HG02642 (cell line): ENCODE measurements around the gene APC2.
"Not testable (repeated sequence)": the region's sequence is repeated elsewhere in the genome, so short reads cannot be mapped to it uniquely, and the experiment has no call there.

Source experiments
- ATAC-seq: cut with Tn5 transposase; IDR thresholded peaks from one replicate; pipeline ENCODE4 v1.9.1; 2021; ENCODE audit warnings: mild to moderate bottlenecking; ENCODE audit not compliant: unreplicated experiment, poor library complexity

Gene APC2

GRCh38 chr19:1412323-1412923, 37.5 kb upstream of the APC2 start:
- no peak for ATAC-seq

GRCh38 chr19:1412995-1413800, 36.7 kb upstream of the APC2 start:
- ATAC-seq, result no peak

DNA sequence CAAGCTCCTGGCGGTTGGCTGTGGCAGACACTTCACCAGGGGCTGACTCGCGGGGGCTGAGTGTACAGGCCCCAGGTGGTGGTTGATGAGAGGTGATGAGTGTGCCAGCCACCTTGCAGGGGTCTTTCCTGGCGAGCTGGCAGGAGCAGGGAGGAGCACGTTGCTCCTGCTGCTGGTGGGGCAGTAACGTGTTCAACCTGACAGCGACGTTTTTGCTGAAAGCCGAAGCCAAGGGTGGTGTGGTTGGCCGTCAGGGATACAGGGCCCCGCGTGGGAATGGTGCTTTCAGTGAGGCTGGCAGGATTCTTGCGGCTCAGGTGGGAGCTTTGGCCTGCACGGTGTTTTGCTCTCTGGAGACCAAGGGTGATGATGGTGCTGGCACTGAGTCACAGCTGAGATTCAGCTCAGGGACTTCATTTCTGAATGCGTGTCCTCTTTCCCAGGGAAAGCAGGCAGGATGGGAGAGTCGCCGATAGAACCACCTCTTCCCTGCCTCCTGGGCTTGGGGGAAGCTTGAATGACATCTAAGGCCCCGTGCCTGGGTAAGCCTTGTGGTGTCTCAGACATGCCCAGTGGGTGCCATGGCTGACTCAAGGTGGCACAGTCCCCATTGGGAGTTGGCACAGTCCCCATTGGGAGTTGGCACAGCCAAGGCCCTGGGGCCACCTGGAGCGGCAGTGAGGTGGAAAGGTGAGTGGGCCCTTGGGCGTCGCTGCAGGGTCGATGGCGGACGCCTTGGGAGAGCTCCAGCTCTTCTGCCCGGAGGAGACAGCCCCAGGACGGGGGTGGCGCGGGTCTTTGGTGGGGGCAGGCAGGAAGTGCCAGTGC, 33.7 kb upstream of the APC2 start:
- no peak for ATAC-seq

DNA sequence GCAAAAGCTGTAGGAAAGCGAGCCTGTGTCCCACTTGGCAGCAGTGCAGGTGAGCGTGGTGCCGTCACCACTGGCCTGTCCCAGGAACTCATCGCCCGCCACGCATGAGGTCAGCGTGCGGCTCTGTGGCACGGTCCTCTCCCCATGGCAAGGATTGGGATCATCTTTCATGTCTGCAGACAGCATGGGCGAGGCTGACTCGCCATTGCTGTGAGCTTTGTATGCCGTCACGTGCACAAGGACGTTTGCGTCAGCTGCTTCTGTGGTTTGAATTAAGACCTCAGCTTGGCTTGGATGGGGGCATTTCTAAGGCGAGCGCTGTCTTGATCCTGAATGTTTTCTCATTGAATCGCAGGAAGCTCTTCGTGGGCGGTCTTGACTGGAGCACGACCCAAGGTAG, 32.8 kb upstream of the APC2 start:
- ATAC-seq, result no peak

DNA sequence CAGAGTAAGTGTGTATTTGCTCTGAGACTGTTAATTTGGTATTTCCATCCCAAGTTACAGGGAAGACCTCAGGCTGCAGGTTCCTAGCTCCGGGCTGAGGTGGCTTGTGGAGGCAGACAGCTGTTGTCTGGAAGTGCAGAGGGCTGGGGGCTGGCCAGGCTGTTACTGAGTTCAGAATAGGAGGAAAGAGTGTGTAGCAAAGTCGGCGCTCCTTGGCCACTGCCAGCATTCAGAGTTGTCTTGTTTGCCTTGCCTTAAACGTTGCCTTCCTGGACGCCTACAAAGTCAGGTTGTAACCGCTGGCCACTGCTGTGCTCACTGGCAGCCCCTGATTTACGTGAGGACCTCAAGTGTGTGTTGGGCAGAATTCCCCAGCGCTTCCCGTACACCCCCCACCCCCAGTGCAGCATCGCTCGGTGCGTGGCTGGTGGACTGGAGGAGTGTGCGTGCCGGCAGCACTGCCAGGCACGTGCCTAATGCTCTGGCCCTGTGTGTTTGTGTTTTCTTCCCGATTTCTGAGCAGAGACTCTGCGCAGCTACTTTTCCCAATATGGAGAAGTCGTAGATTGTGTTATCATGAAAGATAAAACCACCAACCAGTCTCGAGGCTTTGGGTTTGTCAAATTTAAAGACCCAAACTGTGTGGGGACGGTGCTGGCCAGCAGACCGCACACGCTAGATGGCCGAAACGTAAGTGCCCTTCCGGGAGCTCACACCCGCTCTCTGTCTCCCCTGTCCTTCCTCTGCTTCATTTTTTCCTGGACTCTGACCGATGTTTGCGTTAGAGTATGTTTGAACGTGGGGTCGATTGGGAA, 32.0 kb upstream of the APC2 start:
- no peak for ATAC-seq

- ATAC-seq, result no peak
These were observed 31.5 kb upstream of the APC2 start for GRCh38 chr19:1418496-1418775.

DNA sequence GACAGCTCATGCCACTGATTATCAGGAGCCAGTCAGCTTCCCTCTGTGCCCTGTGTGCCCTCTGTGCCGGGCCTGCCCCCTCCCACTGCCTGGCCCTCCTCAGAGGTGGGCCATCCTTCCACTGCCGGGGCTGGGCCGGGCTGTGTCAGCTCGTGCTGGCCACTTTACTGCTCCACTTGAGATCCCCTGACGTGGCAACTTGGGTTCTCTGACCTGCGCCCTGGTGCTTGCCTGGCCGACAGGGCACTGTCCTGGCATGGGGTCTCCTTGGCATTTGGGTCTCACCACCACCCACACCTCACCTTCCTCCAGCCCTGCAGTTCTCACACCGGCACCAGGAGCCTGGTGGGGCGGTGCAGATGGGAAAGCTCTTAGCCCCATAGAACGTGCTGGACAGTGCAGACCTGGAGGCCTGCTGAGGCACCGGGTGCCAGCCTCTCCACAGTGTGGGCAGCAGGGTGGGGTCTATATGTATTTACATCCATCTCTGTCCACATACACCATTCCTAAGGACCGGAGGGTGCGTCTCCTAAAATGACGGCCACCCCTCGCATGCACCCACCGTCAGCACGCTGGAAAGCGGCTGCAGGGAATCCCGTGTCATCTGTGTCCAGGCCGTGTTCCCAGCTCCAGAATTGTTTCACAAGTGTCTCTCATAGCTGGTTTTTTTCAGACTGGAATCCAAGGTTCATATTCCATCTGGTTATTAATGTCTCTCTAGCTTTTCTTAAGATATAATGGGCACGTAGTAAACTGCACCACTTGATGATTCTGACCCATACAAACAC, 30.8 kb upstream of the APC2 start:
- ATAC-seq, result no peak

- not testable (repeated sequence) for ATAC-seq
These were observed 29.8 kb upstream of the APC2 start for GRCh38 chr19:1420085-1420484.

DNA sequence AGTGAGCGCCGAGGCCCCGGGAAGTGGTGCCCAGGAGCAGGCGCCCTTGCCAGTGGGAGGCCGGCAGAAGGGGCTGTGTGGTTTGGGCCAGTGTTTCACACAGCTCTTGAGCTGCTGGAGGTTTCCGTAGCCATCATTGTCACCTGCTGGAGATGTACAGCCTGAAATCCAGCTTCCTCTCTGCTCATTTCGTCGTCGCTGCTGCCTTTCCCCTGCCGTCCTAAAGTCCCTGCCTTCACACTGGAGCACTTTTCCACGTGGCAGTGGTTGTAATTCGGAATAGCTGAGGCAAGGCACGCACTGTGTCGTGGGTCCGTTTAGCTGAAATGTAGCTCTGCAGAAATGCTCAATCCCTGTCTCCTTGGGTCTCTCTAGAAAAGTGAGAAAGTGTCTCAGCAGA, 29.3 kb upstream of the APC2 start:
- ATAC-seq, result no peak

DNA sequence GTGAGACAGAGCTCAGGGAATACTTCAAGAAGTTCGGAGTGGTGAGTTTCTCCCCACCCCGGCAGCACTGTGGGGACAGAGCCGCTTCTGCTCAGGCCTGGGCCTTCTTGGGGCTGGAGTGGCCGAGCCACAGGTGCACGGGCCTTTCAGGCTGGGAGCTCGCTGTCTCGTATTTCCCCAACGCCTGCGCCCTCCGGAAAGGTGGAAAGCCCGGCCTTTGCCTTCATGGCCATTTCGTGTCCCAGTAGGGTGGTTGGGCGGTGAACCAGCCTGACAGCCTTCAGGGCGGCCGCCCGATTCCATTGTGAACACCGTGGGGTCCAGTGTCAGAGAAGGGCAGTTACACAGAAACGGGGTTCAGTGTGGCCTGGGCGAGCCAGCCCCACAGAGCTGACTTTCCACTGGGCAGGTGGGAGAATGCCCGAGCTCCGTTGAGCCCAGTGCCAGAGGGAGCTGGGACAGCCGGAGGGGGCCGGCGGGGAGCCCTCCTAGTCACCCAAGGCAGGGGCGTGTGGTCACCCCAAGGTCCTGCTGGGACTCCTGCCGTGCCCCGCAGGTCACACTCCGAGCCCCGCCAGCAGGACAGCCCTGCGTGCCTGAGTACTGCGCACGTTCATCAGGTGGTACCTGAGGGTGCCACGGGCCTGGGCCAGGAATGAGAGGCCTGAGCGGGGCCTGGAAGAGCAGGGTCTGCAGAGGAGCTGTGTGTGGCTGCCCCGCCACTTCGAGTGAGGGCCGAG, 28.5 kb upstream of the APC2 start:
- ATAC-seq, result no peak

DNA sequence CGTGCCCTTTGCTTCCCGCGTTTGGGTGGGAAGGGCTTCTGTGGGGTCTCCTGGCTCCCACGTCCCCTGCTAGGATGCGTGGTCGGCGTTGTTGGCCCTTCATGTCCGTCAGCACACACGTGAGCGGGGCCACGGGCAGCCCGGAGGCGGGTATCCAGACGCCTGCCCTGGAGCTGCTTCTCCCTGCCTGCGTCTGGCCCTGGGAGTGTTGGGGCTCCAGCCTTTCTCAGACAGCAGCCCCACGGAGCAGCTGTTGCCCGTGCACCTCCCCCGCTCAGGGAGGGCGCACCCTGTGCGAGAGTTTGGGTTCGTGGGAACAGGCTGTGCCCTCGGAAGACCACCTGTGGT, 28.0 kb upstream of the APC2 start:
- ATAC-seq, result no peak

DNA sequence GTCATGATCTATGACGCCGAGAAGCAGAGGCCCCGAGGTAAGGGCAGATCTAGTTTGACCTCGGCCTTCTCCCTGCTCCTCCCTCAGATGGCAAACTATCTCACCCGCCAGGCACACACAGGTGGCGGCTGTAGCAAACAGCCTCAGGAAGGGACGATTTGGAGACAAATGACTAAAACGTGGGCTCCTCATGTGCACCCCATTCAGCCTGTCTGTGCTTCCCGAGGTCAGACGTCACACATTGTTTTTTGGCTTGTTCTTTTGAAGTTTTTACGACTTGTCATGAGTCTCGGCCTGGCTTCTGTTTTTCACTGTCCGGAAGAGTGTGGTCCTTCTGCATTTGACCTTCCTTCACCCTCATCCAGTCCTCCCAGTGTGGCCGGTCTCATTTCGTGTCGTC, 27.6 kb upstream of the APC2 start:
- no peak for ATAC-seq

- ATAC-seq, result no peak
These were observed 27.0 kb upstream of the APC2 start for GRCh38 chr19:1422943-1423342.

- no peak for ATAC-seq
These were observed 26.3 kb upstream of the APC2 start for GRCh38 chr19:1423436-1424191.

- ATAC-seq, result no peak
These were observed 25.5 kb upstream of the APC2 start for GRCh38 chr19:1424192-1424955.

DNA sequence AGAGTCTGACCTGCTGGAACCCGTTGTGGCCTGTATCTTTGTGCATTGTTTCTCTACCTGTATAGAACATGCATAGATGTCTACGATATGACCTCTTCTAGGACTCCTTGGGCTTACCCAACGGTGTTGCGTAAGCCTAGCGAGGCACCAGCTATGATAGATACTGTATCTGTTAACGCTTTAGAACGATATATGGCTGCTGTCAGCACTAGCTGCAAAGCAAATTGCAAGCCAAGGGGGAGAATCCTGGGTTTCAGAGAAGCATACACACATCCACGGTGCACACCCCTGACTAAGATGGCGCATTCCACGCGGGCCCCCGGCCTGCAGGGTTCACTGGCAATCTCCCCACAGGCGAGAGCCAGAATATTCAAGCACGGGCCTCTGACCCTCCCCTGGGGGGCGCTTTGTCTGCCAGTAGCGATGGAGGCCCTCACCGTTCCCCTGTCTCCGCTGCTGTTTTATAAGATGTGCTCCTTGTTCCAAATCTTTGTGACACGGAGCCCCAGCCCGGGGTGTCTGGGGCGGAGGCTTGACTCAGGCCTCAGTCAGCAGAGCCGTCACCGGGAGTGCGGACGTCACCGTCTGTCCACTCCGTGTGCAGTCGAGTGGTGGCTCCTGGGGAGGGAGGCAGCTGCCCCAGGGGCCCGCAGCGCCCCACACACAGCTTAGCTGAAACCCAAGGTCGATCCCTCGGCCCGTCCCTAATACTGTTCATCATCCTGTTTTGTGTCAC, 24.7 kb upstream of the APC2 start:
- ATAC-seq, result no peak

GRCh38 chr19:1425902-1426301, 24.0 kb upstream of the APC2 start:
- ATAC-seq, result no peak
